ENCODE data around the gene BACH2. TPM values are rescaled to one million over a fixed set of nuclear protein-coding genes. Genes with fewer than 3 reads are reported as not detected.

BACH2 gene
- polyA plus RNA-seq, 1 of the 3 experiments (the other 2 are of a cell fraction), result 0.46 TPM

DNA sequence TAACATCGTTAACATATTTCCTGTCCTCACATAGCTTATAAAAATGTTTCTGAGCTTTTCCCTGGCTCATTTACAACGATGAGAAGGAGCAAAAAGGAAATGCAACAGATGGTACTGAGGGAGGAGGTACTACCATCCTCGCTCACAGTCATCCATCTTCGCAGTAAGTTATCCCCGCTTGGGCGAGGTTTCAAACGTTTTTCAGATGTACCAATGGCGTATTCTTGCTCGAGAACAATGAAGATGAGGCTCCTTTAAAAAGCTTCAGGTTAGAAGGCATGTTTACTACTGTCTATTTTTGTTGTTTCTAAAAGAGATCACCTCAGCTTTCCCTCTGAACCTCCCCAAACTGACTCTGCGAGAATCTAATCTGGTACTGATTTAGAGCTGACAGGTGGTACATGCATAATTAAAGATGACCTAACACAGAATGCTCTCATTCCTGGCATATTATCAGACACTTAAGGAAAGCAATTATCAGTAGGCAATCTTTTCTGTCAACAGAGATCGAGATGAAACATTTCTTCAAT lies 223.6 kb downstream of the BACH2 start:
- Histone ChIP-seq H3K4me2 (no peak overlapping the region), H3K36me3 (replicated peaks in 1 of 2; ENCODE audit: control insufficient read depth in 1 of 2, insufficient read depth in 2 of 2, low read length in 1 of 2) (no peaks in the 10 kb centered on the region), H3K27me3 (ENCODE audit: insufficient read depth) (no peaks in the 10 kb centered on the region), H4K20me1 (ENCODE audit: insufficient read depth) (no peaks in the 10 kb centered on the region), H3F3A (replicated peaks; ENCODE audit: insufficient read depth) (no peaks in the 10 kb centered on the region), H2AFZ (ENCODE audit: low read depth) (no peak overlapping the region), H3K9me2 (no peaks in the 10 kb centered on the region), H3K9me3 (no peaks in the 10 kb centered on the region), H3K9ac (no peak overlapping the region), H3K4me1 (ENCODE audit: control insufficient read depth in 1 of 2, insufficient read depth in 2 of 2, low read depth in 1 of 2, low read length in 1 of 2) (peaks cover 7 to 10% of the 10 kb centered on the region in 2 experiments; a peak in 2 of 4 replicates), H3K4me3 (ENCODE audit: low read depth in 2 of 2, low read length in 1 of 2) (no peak overlapping the region), H3K27ac (ENCODE audit: low read depth in 2 of 2, low read length in 1 of 2) (no peak overlapping the region), H3K79me2 (ENCODE audit: insufficient read depth) (no peaks in the 10 kb centered on the region)
- ChIA-PET POLR2A (no interaction called here), CTCF (interaction anchor here (1.0 to 2.0 kb wide), 3 partner anchors 18 to 406 kb away, joined by 3 to 7 read pairs (median 3); no protein-coding TSS in a partner anchor)
- TF ChIP-seq FOXM1 (IDR thresholded peaks at IDR 0.05; ENCODE audit: low read depth) (no peak), TAF1 (IDR thresholded peaks at IDR 0.05; ENCODE audit: borderline replicate concordance, low read depth, low read length) (no peak), EZH2phosphoT487 (IDR thresholded peaks at IDR 0.05; ENCODE audit: borderline replicate concordance, low read depth) (no peak), TCF12 (IDR thresholded peaks at IDR 0.05) (peak; percentile 23; the same call in 1 of the 2 replicates), RAD21 (IDR thresholded peaks at IDR 0.05; ENCODE audit: low read length) (no peak)
- WGBS (ENCODE audit: low lambda C conversion rate), result 73% methylated on average over 11 of the region's 11 CpGs
- no peak for DNase-seq

DNA sequence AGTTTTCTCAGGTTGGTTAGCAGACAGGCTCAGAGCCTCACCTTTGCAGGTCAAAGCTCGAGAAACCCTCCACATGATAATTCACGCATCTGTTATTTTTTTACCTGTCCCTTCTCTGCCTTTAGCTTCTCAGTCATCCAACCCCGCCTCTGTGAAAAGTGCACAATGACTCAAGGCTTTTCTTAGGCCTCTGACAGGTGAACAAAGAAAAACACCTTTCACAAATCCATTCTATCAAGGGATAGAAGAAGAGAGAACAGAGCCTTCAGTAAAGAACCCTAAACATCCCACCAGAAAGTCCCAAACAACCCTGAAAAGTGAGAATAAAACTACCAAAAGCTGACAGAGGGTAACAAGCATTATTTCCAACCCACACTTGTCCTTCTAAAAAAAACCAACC lies 224.1 kb downstream of the BACH2 start:
- no peaks in the 10 kb centered on the region for H3F3A ChIP-seq (replicated peaks; ENCODE audit: insufficient read depth)
- peaks cover 7 to 10% of the 10 kb centered on the region in 2 experiments; a peak in 2 of 4 replicates for H3K4me1 ChIP-seq (ENCODE audit: control insufficient read depth in 1 of 2, insufficient read depth in 2 of 2, low read depth in 1 of 2, low read length in 1 of 2)
- no peak overlapping the region for H3K4me2 ChIP-seq
- no peaks in the 10 kb centered on the region for H3K27me3 ChIP-seq (ENCODE audit: insufficient read depth)
- no peak for DNase-seq
- 87% methylated on average over 3 of the region's 3 CpGs for WGBS (ENCODE audit: low lambda C conversion rate)
- H3K27ac ChIP-seq (ENCODE audit: low read depth in 2 of 2, low read length in 1 of 2), result no peak overlapping the region
- ChIA-PET POLR2A (no interaction called here), CTCF (interaction anchor here (1.0 to 2.0 kb wide), 4 partner anchors 11 to 407 kb away, joined by 3 to 7 read pairs (median 3); no protein-coding TSS in a partner anchor)
- no peak overlapping the region for H3K9ac ChIP-seq
- H3K9me2 ChIP-seq, result no peaks in the 10 kb centered on the region
- no peaks in the 10 kb centered on the region for H3K36me3 ChIP-seq (replicated peaks in 1 of 2; ENCODE audit: control insufficient read depth in 1 of 2, insufficient read depth in 2 of 2, low read length in 1 of 2)
- H3K79me2 ChIP-seq (ENCODE audit: insufficient read depth), result no peaks in the 10 kb centered on the region
- no peak overlapping the region for H3K4me3 ChIP-seq (ENCODE audit: low read depth in 2 of 2, low read length in 1 of 2)
- H4K20me1 ChIP-seq (ENCODE audit: insufficient read depth), result no peaks in the 10 kb centered on the region
- no peaks in the 10 kb centered on the region for H3K9me3 ChIP-seq
- H2AFZ ChIP-seq (ENCODE audit: low read depth), result no peak overlapping the region
- no peak for TF ChIP-seq FOXJ3 (CRISPR knock-in tag; IDR thresholded peaks at IDR 0.05)
- no peak for TF ChIP-seq CTCF (IDR thresholded peaks at IDR 0.05)
- TF ChIP-seq, protein P1, sequence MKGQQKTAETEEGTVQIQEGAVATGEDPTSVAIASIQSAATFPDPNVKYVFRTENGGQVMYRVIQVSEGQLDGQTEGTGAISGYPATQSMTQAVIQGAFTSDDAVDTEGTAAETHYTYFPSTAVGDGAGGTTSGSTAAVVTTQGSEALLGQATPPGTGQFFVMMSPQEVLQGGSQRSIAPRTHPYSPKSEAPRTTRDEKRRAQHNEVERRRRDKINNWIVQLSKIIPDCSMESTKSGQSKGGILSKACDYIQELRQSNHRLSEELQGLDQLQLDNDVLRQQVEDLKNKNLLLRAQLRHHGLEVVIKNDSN (IDR thresholded peaks at IDR 0.05; ENCODE audit: borderline replicate concordance, low read depth), result no peak
- no peak for TF ChIP-seq IRF3 (IDR thresholded peaks at IDR 0.05; ENCODE audit: low read depth, low read length)
- no peak for TF ChIP-seq MXI1 (IDR thresholded peaks at IDR 0.05; ENCODE audit: low read depth, low read length)
- no peak for TF ChIP-seq TAF1 (IDR thresholded peaks at IDR 0.05; ENCODE audit: borderline replicate concordance, low read depth, low read length)
- TF ChIP-seq POLR2AphosphoS5 (IDR thresholded peaks at IDR 0.05; ENCODE audit: low read depth, low read length), result no peak
- TF ChIP-seq NRF1 (IDR thresholded peaks at IDR 0.05; ENCODE audit: low read depth, low read length), result no peak
- no peak for TF ChIP-seq SIN3A (IDR thresholded peaks at IDR 0.05; ENCODE audit: borderline replicate concordance, low read depth, low read length)
- no peak for TF ChIP-seq CHD2 (IDR thresholded peaks at IDR 0.05; ENCODE audit: low read length, partially characterized antibody)
- TF ChIP-seq, protein P2, sequence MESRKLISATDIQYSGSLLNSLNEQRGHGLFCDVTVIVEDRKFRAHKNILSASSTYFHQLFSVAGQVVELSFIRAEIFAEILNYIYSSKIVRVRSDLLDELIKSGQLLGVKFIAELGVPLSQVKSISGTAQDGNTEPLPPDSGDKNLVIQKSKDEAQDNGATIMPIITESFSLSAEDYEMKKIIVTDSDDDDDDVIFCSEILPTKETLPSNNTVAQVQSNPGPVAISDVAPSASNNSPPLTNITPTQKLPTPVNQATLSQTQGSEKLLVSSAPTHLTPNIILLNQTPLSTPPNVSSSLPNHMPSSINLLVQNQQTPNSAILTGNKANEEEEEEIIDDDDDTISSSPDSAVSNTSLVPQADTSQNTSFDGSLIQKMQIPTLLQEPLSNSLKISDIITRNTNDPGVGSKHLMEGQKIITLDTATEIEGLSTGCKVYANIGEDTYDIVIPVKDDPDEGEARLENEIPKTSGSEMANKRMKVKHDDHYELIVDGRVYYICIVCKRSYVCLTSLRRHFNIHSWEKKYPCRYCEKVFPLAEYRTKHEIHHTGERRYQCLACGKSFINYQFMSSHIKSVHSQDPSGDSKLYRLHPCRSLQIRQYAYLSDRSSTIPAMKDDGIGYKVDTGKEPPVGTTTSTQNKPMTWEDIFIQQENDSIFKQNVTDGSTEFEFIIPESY (IDR thresholded peaks at IDR 0.05; ENCODE audit: borderline replicate concordance, low read depth), result no peak
- TF ChIP-seq FOXM1 (IDR thresholded peaks at IDR 0.05; ENCODE audit: low read depth), result no peak
- no peak for TF ChIP-seq MEF2A (IDR thresholded peaks at IDR 0.05; ENCODE audit: borderline replicate concordance, low read depth)
- TF ChIP-seq USF2 (IDR thresholded peaks at IDR 0.05; ENCODE audit: borderline replicate concordance, low read depth, low read length), result no peak
- no peak for TF ChIP-seq NFIC (IDR thresholded peaks at IDR 0.05; ENCODE audit: borderline replicate concordance)
- no peak for TF ChIP-seq RCOR1 (IDR thresholded peaks at IDR 0.05; ENCODE audit: low read length)

Measured in SK-N-SH (cell line).